ENCODE data around the gene APOA5.
"Not testable (repeated sequence)": the region's sequence is repeated elsewhere in the genome, so short reads cannot be mapped to it uniquely, and the experiment has no call there.

APOA5 gene

DNA sequence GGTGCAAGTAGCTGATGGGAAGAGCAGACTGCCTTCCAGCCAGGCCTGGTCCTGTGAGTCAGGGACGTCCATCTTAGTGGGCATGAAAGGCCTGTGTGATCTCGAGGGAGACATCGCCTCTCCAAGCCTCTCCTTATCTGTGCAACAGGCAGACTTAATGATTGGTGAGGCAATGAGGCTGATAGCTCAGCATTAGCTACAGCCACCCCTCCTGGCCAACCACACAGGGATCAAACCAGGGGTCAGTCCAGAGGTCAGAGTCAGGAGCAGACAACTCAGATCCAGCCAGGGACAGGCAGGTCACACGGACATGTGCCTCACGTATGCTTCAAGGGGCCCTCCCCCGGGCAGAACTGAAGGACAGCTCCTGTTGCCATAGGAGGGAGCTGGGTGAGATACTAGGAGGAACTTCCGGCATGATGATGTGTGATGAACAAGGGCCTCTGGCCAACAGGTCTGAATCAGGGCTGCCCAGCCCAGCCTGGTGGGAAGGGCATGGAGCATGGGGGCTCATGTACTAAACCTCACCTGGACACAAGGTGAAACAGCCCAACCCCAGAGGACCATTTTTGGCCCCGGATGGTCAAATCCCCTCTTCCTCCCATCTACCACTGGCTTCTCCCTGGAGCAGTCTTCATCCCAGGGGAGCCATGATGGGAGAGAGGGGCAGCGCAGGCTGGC is 35.2 kb upstream of the APOA5 start:
- DNase-seq: no peak

DNA sequence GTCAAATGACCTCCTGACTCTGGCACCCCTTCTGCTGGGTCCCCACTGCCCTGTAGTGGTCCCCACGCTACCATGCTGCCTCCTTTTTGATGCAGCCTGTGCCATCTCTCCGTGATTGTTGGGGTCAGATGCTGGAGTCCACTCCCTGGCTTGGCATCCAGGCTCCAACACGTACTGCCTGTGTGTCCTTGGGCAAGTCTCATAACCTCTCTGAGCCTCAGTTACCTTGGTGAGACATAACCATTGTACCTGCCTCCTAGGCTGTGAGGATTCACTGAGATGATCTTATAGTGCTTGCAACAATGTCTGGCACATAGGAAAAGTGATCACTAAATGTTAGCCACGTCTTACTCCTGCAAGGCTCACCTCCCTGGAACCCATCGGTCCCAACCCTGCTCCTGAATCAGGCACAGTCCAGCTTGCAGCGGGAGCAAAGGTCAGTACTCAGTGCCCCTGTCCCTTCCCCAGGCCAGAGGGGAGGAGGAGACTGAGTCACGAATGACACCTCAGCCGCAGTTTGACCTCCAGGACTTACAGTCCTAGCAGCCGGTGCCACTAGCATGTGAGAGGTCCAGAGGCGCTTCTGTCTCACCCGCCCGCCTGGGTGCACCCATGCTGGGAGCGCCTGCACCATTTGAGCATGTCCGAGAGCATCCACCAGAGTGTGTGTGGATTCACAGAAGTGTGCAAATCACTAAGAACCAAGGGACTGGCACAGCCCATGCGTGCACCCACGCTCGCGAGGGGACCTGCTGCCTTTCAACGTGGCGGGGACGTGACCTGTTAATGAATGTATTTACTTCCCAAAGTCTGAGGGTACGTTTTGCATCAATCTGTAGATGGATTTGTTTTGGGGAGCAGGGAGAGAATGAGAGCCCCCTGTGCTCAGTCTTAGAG is 34.4 kb upstream of the APOA5 start:
- no peak for DNase-seq

DNA sequence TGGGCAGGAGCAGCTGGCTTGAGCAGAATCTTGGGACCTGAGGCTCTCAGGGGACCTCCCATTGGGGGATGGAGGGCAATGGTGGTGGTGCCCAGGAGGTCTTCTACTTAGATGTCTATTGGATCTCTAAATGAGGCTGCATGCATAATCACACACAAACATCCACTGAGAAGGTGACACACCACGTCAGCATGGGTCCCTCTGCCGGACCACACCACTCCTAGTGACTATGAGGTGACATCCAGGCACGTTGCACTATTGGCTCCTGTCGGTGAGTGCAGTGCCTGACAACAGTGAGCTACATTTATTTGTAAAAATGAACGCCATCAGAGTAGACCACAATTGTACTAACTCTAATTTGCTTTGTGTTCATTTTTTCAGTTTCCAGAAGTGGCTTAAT is 33.8 kb upstream of the APOA5 start:
- DNase-seq: no peak

DNA sequence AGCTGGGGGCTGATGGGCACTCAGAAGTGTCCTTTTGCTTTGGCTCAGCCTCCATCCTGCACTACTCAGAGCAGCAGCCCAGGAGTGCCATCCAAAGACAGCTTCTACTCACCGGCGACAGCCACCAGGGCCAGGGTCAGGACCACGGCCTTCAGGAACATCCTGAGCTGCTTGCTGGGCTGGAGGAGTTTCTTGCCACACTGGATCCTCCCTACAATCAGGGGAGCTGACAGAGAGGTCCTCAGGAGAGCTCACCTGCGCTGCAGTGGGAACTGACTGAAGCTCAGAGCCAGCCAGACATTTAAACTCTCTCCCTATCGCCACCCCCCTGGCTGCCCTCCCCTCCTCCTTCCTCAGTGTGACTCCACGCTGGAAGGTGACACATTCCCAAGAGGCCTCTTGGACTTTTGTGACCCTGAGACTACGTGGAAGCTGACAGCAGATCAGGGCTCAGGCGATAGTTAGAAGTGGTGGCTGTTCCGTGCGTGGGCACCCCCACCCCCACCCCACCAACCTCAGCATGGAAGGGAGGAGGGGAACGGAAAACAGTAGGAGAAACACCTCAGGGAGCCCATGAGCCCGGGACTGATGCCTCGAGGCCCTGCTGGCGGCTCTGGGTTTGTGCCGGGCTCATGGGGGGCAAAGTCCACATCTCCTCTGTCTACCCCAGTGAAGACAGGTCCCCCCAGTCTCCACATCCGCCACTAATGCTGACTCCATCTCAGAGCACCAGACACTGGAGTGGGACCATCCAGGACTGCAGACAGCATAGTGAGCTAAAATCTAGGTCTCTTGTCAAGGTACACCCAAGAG is 31.6 kb upstream of the APOA5 start, which contains the start of gene APOA4:
TSS of gene APOA4 (minus strand) at position 274 of the 813 bp plus-strand sequence. CDS start at position 161, 113 bp downstream.
- no peak for DNase-seq

DNA sequence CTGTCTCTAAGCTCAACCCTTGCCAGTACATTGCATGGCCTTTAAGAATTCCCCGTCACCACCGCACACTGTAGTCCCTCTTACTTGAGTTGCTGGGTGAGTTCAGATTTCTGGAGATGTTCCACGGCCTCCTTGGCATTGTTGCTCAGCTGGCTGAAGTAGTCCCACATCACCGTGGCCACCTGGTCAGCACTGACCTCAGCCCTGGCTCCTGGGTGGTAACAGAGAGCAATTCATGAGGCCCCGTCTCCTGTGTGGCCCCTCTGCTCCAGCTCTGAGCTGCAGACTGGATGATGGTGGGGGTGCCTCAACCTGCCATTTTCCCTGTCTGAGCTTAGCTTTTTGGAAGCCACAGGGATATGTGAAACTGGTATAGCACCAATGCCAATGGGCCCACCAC is 30.9 kb upstream of the APOA5 start:
- no peak for DNase-seq

GRCh38 chr11:116821050-116821918 is 29.6 kb upstream of the APOA5 start:
- no peak for DNase-seq

DNA sequence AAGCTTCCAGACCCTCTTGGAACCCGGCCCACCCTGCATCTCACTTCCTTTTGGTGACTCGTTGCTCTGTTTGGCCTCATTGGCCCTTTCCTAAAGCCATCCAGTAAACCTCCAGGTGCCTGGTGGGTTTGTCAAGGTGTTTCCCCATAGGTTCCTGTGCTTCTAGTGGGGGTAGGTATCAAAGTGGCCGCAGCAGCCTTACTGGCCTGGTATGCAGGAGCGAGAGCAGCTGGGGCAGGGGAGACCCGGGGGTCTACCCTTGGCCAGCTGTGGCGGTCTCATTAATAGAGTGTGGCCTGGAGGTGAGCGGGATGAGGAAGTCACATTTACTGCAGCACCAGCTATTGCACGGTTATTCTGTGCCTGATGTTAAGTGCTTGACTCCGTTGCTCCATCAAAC is 27.4 kb upstream of the APOA5 start:
- DNase-seq: no peak

DNA sequence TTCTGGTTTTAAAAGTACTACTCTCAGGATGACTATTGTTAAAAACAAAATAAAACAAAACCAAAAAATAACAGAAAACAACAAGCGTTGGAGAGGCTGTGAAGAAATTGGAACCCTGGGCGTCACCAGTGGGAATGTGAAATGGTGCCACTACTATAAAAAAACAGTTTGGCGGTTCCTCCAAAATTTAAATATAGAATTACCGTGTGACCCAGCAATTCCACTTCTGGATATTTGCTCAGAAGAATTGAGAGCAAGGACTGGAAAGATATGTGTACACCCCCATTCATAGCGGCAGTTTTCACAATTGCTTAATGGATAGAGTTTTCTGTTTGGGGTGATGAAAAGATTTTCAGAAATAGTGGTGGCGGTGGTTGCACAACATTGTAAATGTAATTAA is 22.8 kb upstream of the APOA5 start:
- no peak for DNase-seq

- DNase-seq: no peak
Observed at GRCh38 chr11:116813781-116814471, 22.2 kb upstream of the APOA5 start.

- DNase-seq: no peak
Observed at GRCh38 chr11:116813170-116813569, 21.5 kb upstream of the APOA5 start.

DNA sequence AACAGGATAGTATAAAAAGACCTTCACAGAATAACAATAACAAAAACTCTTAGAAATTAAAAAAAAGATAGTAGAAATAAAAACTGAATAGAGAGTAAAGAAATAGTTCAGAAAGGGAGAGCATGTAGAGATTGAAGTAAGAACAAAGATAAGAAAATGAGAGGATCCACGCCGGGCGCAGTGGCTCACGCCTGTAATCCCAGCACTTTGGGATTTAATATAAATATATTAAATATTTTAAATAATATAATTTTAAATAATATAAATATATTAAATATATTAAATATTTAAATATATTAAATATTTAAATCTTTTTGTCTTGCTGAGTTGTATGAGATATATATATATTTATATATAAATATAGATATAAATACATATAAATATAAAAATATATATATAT is 20.4 kb upstream of the APOA5 start:
- DNase-seq: no peak

DNA sequence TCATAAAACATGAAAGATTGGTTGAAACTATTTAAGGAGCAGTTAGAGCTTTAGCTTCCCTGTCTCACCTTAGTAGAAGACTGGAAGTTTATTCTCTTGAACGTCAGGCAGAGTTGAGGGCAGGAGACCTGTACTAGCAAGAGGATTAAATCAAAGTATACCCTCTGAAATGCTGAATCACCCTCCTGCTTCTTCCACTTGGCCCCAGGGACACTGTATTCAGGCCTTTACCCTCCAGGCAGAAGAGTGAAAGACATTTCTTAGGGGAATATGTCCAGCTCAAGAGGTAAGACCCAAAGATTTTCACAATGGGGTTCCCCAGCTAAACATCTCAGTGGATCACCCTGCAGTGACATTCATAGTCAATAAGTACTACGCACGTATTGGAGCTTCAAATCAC is 19.5 kb upstream of the APOA5 start:
- DNase-seq: no peak

DNA sequence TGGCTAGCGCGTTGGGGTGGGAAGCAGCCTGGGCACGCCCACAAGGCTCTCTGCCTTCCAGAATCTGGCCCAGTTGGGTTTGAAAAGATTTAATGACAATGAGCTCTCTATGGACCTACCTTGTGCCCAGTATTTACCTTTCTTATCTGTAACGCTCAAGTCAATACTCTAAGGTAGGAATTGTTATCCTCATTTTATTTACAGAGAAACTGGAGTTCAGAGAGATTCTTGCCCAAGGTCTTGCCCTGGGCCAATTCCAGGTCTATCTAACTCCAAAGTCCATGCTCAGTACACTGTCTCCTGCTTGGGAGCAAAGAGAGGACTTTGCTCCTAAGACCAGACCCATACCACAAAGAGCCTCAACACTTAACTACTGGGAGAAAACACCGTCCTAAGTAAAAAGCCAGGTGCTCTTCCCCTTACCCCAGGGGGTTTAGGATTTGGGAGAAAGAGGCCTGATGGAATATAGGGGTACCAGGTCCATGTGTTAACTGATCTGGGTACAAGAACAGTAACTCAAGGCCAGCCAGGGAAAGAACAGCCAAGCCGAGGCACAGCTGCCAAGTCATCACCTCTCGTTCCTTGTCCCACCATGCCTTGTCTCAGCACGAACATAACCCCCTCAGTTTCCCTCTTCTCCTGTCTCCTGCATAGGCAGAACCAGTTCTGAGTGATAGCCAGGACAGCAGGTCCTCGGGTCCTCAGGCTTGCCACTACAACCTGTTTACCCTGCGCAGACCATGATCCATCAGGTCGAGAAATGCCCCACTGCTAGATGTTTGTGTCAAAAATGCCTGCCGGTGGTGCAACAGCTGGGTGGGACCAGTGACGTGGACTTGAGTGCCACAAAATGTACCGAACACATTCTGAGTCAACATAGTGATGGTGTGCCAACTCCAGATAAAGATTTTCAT is 16.8 kb upstream of the APOA5 start:
- DNase-seq: no peak

- DNase-seq: no peak
Observed at GRCh38 chr11:116807601-116808261, 16.1 kb upstream of the APOA5 start.

- no peak for DNase-seq
Observed at GRCh38 chr11:116804001-116804400, 12.3 kb upstream of the APOA5 start.

GRCh38 chr11:116801662-116802061 is 10.0 kb upstream of the APOA5 start:
- not testable (repeated sequence) for DNase-seq

- no peak for DNase-seq
Observed at GRCh38 chr11:116800610-116801009, 8.9 kb upstream of the APOA5 start.

GRCh38 chr11:116798368-116798767 is 6.7 kb upstream of the APOA5 start:
- DNase-seq: no peak

GRCh38 chr11:116797816-116798215 is 6.1 kb upstream of the APOA5 start:
- DNase-seq: no peak

- DNase-seq: no peak
Observed at GRCh38 chr11:116796548-116796947, 4.9 kb upstream of the APOA5 start.
